WTC11 (cell line): Measurements from ENCODE around the gene DENND4A. TPM values are rescaled to one million over a fixed set of nuclear protein-coding genes. Genes with fewer than 3 reads are reported as not detected.

Experiments used
- ATAC-seq: fragments of 200-7000 bp; cut with Tn5 transposase; 2 replicates; pipeline ENCODE4 v1.10.0; 2021; ENCODE audit warnings: mild to moderate bottlenecking, moderate library complexity
- CTCF ChIA-PET: fragments of 300-600 bp; sonication (Branson Sonifier 250); formaldehyde crosslinking; loops from one replicate; lab custom pipeline; 2021; ENCODE audit warnings: antibody characterized with exemption; lab: Charles Lee
- POLR2A ChIA-PET: fragments of 350-600 bp; sonication (Branson Sonifier 250); formaldehyde crosslinking; loops from one replicate; lab custom pipeline; 2021; ENCODE audit warnings: antibody characterized with exemption; lab: Charles Lee
- DNase-seq: peaks from one replicate; pipeline ENCODE4 v3.0.0; 2021; ENCODE audit warnings: low spot score
- H3K27ac Mint-ChIP-seq: 2 replicates; pipeline ENCODE4 v1.8.0; 2021; ENCODE audit warnings: mixed read lengths
- H3K27me3 Mint-ChIP-seq: 2 replicates; pipeline ENCODE4 v1.8.0; 2021; ENCODE audit warnings: low read depth, mild to moderate bottlenecking, moderate library complexity, mixed read lengths
- H3K36me3 Mint-ChIP-seq: 2 replicates; pipeline ENCODE4 v1.8.0; 2021; ENCODE audit warnings: mixed read lengths
- H3K4me1 Mint-ChIP-seq: 2 replicates; pipeline ENCODE4 v1.8.0; 2022; ENCODE audit warnings: mixed read lengths
- H3K4me3 Mint-ChIP-seq: 2 replicates; pipeline ENCODE4 v1.8.0; 2021; ENCODE audit warnings: mild to moderate bottlenecking, moderate library complexity, mixed read lengths
- H3K9me3 Mint-ChIP-seq: 2 replicates; pipeline ENCODE4 v1.8.0; 2021; ENCODE audit warnings: mixed read lengths
- CBFB ChIP-seq: sonication (generic); formaldehyde crosslinking; IDR thresholded peaks from 2 replicates; pipeline ENCODE4 v1.8.1; 2022; ENCODE audit warnings: mild to moderate bottlenecking, low read depth, missing genetic modification reagents
- CREB1 ChIP-seq: sonication (generic); formaldehyde crosslinking; IDR thresholded peaks from 2 replicates; pipeline ENCODE4 v1.8.0; 2023; ENCODE audit warnings: mild to moderate bottlenecking, missing genetic modification reagents
- ESRRA ChIP-seq: sonication (generic); formaldehyde crosslinking; IDR thresholded peaks from 2 replicates; pipeline ENCODE4 v1.8.1; 2022; ENCODE audit warnings: mild to moderate bottlenecking, missing genetic modification reagents, borderline replicate concordance
- FOXP1 ChIP-seq: sonication (generic); formaldehyde crosslinking; IDR thresholded peaks from 2 replicates; pipeline ENCODE4 v1.8.0; 2022; ENCODE audit warnings: missing genetic modification reagents, mild to moderate bottlenecking, moderate library complexity, borderline replicate concordance
- GTF2I ChIP-seq: fragments of 250-450 bp; sonication (Bioruptor Pico); conservative IDR thresholded peaks from 2 replicates; pipeline ENCODE4 v1.4.0; 2021; ENCODE audit warnings: mild to moderate bottlenecking
- IRF2 ChIP-seq: sonication (generic); formaldehyde crosslinking; IDR thresholded peaks from 2 replicates; pipeline ENCODE4 v1.8.0; 2022; ENCODE audit warnings: low read depth, missing genetic modification reagents, borderline replicate concordance
- KAT7 ChIP-seq: sonication (generic); formaldehyde crosslinking; IDR thresholded peaks from 2 replicates; pipeline ENCODE4 v1.8.1; 2023; ENCODE audit warnings: missing genetic modification reagents, mild to moderate bottlenecking, borderline replicate concordance
- MYBL2 ChIP-seq: sonication (generic); formaldehyde crosslinking; IDR thresholded peaks from 2 replicates; pipeline ENCODE4 v1.8.1; 2023; ENCODE audit warnings: mild to moderate bottlenecking, moderate library complexity, missing genetic modification reagents
- NFYB ChIP-seq: sonication (generic); formaldehyde crosslinking; conservative IDR thresholded peaks from 2 replicates; pipeline ENCODE4 v1.8.0; 2022; ENCODE audit warnings: low read depth, missing genetic modification reagents
- PRRX2 ChIP-seq: fragments of 250-450 bp; sonication (Bioruptor Pico); IDR thresholded peaks from 2 replicates; pipeline ENCODE4 v1.8.0; 2021; ENCODE audit warnings: mild to moderate bottlenecking
- SP1 ChIP-seq: sonication (generic); formaldehyde crosslinking; conservative IDR thresholded peaks from 2 replicates; pipeline ENCODE4 v1.8.1; 2022; ENCODE audit warnings: missing genetic modification reagents
- STAT6 ChIP-seq: sonication (generic); formaldehyde crosslinking; conservative IDR thresholded peaks from 2 replicates; pipeline ENCODE4 v1.8.1; 2023; ENCODE audit warnings: mild to moderate bottlenecking, low read depth, missing genetic modification reagents, moderate library complexity
- USF2 ChIP-seq: sonication (generic); formaldehyde crosslinking; IDR thresholded peaks from 2 replicates; pipeline ENCODE4 v1.8.1; 2023; ENCODE audit warnings: mild to moderate bottlenecking, missing genetic modification reagents, moderate library complexity
- ZBTB21 ChIP-seq: sonication (generic); formaldehyde crosslinking; IDR thresholded peaks from 2 replicates; pipeline ENCODE4 v1.8.1; 2023; ENCODE audit warnings: mild to moderate bottlenecking, missing genetic modification reagents, borderline replicate concordance
- ZNF138 ChIP-seq: sonication (generic); formaldehyde crosslinking; conservative IDR thresholded peaks from 2 replicates; pipeline ENCODE4 v1.8.1; 2022; ENCODE audit warnings: mild to moderate bottlenecking, moderate library complexity, missing genetic modification reagents
- ZNF232 ChIP-seq: sonication (generic); formaldehyde crosslinking; IDR thresholded peaks from 2 replicates; pipeline ENCODE4 v1.8.0; 2022; ENCODE audit warnings: mild to moderate bottlenecking, missing genetic modification reagents
- ZNF281 ChIP-seq: sonication (generic); formaldehyde crosslinking; IDR thresholded peaks from 2 replicates; pipeline ENCODE4 v1.8.0; 2023; ENCODE audit warnings: mild to moderate bottlenecking, missing genetic modification reagents
- ZNF416 ChIP-seq: fragments of 250-450 bp; sonication (Bioruptor Pico); IDR thresholded peaks from 2 replicates; pipeline ENCODE4 v1.9.0; 2021; ENCODE audit warnings: mild to moderate bottlenecking, inconsistent platforms
- ZNF423 ChIP-seq: fragments of 250-450 bp; sonication (Bioruptor Pico); IDR thresholded peaks from 2 replicates; pipeline ENCODE4 v2.1.2; 2022; ENCODE audit warnings: mild to moderate bottlenecking, moderate library complexity
- total RNA-seq: library from RNA; stranded (reverse); gene quantifications from 3 replicates; pipeline ENCODE4 v1.2.3, GENCODE V29; 2021
- TF ChIP-seq, protein P1 (sequence below): fragments of 250-450 bp; sonication (Bioruptor Pico); conservative IDR thresholded peaks from 2 replicates; pipeline ENCODE4 v1.9.0; 2021; ENCODE audit warnings: mild to moderate bottlenecking
- TF ChIP-seq, protein P2 (sequence below): sonication (generic); formaldehyde crosslinking; IDR thresholded peaks from 2 replicates; pipeline ENCODE4 v1.8.1; 2022; ENCODE audit warnings: low read depth, missing genetic modification reagents, borderline replicate concordance
- TF ChIP-seq, protein P3 (sequence below): sonication (generic); formaldehyde crosslinking; IDR thresholded peaks from 2 replicates; pipeline ENCODE4 v1.8.0; 2023; ENCODE audit warnings: missing genetic modification reagents
- TF ChIP-seq, protein P4 (sequence below): fragments of 250-450 bp; sonication (Bioruptor Pico); IDR thresholded peaks from 2 replicates; pipeline ENCODE4 v1.9.0; 2021; ENCODE audit warnings: mild to moderate bottlenecking

Gene DENND4A
- total RNA-seq, 1 experiment from 2014 or later, result 5.7 TPM

DNA sequence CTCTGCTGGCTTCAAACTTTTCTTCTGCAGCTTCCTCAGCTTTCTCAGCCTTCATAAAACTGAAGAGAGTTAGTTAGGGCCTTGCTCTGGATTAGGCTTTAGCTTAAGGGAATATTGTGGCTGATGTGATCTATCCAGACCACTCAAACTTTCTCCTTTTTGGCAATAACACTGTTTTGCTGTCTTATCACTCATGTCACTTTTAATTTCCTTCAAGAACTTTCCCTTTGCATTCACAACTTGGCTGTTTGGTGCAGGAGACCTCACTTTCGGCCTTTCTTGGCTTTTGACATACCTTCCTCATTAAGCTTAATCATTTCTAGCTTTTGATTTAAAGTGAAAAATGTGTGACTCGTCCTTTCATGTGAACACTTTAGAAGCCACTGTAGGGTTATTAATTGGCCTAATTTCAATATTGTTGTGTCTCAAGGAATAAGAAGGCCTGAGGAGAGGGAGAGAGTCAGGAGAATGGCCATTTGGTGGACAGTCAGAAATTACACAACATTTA, 109.6 kb downstream of the DENND4A start (continued):
- TF ChIP-seq USF2 (CRISPR knock-in tag) (no peak), CBFB (CRISPR knock-in tag) (no peak), CREB1 (CRISPR knock-in tag) (no peak), ESRRA (CRISPR knock-in tag) (no peak), ZNF423 (no peak), ZNF138 (CRISPR knock-in tag) (no peak), PRRX2 (CRISPR knock-in tag) (no peak), STAT6 (CRISPR knock-in tag) (no peak)
- TF ChIP-seq, protein P1, sequence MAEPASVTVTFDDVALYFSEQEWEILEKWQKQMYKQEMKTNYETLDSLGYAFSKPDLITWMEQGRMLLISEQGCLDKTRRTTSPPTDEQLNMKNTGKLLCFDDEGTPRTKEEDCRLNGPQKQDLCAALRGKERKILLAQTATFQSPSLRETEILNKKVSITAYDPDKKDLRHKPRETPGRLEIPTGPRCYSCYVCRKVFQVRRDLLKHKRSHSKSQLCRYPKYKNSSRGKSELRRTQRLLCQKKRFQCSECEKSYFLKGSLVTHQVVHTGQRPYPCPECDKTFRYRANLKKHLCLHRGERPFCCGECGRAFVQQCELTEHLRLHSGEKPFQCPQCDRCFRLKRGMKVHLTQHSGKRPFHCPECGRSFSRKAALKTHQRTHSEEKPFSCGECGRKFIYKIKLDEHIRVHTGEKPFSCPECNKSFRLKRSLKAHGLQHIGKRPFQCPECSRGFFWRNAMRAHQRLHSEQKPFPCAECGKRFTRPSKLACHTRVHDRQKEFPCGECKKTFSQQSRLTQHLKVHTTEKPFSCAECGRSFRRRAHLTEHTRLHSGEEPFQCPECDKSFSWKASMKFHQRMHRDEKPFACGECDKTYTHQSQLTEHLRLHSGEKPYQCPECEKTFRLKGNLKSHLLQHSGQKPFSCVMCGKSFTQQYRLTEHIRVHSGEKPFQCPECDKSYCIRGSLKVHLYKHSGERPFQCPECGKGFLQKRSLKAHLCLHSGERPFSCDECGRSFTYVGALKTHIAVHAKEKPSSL (CRISPR knock-in tag), result no peak

GRCh38 chr15:65680544-65680943, 111.5 kb downstream of the DENND4A start:
- H3K4me1 Mint-ChIP-seq, result peaks cover 5% of the 10 kb centered on the region; the same call in 1 of the 2 replicates
- H3K27ac Mint-ChIP-seq, result no peak overlapping the region
- no peak for DNase-seq
- ChIA-PET POLR2A (no interaction called here), CTCF (no interaction called here)
- no peak overlapping the region for H3K4me3 Mint-ChIP-seq
- no peaks in the 10 kb centered on the region for H3K27me3 Mint-ChIP-seq
- no peak for ATAC-seq
- no peaks in the 10 kb centered on the region for H3K9me3 Mint-ChIP-seq
- H3K36me3 Mint-ChIP-seq, result no peaks in the 10 kb centered on the region
- TF ChIP-seq ZNF281 (CRISPR knock-in tag) (no peak), IRF2 (CRISPR knock-in tag) (no peak), MYBL2 (CRISPR knock-in tag) (no peak), SP1 (CRISPR knock-in tag) (no peak), ZNF232 (CRISPR knock-in tag) (no peak), ZNF416 (no peak), ZBTB21 (CRISPR knock-in tag) (no peak), NFYB (CRISPR knock-in tag) (no peak), GTF2I (CRISPR knock-in tag) (no peak), KAT7 (no peak), FOXP1 (CRISPR knock-in tag) (no peak)
- TF ChIP-seq, protein P2, sequence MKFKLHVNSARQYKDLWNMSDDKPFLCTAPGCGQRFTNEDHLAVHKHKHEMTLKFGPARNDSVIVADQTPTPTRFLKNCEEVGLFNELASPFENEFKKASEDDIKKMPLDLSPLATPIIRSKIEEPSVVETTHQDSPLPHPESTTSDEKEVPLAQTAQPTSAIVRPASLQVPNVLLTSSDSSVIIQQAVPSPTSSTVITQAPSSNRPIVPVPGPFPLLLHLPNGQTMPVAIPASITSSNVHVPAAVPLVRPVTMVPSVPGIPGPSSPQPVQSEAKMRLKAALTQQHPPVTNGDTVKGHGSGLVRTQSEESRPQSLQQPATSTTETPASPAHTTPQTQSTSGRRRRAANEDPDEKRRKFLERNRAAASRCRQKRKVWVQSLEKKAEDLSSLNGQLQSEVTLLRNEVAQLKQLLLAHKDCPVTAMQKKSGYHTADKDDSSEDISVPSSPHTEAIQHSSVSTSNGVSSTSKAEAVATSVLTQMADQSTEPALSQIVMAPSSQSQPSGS (CRISPR knock-in tag), result no peak
- TF ChIP-seq, protein P3, sequence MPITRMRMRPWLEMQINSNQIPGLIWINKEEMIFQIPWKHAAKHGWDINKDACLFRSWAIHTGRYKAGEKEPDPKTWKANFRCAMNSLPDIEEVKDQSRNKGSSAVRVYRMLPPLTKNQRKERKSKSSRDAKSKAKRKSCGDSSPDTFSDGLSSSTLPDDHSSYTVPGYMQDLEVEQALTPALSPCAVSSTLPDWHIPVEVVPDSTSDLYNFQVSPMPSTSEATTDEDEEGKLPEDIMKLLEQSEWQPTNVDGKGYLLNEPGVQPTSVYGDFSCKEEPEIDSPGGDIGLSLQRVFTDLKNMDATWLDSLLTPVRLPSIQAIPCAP, result no peak
- TF ChIP-seq, protein P4, sequence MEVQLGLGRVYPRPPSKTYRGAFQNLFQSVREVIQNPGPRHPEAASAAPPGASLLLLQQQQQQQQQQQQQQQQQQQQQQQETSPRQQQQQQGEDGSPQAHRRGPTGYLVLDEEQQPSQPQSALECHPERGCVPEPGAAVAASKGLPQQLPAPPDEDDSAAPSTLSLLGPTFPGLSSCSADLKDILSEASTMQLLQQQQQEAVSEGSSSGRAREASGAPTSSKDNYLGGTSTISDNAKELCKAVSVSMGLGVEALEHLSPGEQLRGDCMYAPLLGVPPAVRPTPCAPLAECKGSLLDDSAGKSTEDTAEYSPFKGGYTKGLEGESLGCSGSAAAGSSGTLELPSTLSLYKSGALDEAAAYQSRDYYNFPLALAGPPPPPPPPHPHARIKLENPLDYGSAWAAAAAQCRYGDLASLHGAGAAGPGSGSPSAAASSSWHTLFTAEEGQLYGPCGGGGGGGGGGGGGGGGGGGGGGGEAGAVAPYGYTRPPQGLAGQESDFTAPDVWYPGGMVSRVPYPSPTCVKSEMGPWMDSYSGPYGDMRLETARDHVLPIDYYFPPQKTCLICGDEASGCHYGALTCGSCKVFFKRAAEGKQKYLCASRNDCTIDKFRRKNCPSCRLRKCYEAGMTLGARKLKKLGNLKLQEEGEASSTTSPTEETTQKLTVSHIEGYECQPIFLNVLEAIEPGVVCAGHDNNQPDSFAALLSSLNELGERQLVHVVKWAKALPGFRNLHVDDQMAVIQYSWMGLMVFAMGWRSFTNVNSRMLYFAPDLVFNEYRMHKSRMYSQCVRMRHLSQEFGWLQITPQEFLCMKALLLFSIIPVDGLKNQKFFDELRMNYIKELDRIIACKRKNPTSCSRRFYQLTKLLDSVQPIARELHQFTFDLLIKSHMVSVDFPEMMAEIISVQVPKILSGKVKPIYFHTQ (CRISPR knock-in tag), result no peak
